HepG2 (cell line): ENCODE results near the gene PCBP1. TPM values are rescaled to one million over a fixed set of nuclear protein-coding genes. Genes with fewer than 3 reads are reported as not detected.

Experiments used
- FOXJ3 ChIP-seq: sonication (generic); formaldehyde crosslinking; IDR thresholded peaks from 2 replicates; pipeline ENCODE4 v1.4.0; 2020; ENCODE audit warnings: missing genetic modification reagents, mild to moderate bottlenecking, borderline replicate concordance
- HNF4G ChIP-seq, 2 experiments: sonication (generic) in 1 of 2; formaldehyde crosslinking in 1 of 2; IDR thresholded peaks; 2 replicates each; pipeline versions ENCODE4 v1.4.0 to v1.6.1; 2011 to 2020; ENCODE audit warnings: borderline replicate concordance in 2 of 2, low read depth in 2 of 2, mild to moderate bottlenecking in 2 of 2, low read length in 1 of 2, missing genetic modification reagents in 1 of 2, moderate library complexity in 1 of 2
- HOXD1 ChIP-seq: sonication (generic); formaldehyde crosslinking; IDR thresholded peaks from 2 replicates; pipeline ENCODE4 v1.5.0; 2020; ENCODE audit warnings: missing genetic modification reagents
- ISL2 ChIP-seq: sonication (generic); formaldehyde crosslinking; IDR thresholded peaks from 2 replicates; pipeline ENCODE4 v1.5.0; 2020; ENCODE audit warnings: missing genetic modification reagents
- KAT8 ChIP-seq: IDR thresholded peaks from 2 replicates; pipeline ENCODE4 v1.6.1; 2016; ENCODE audit warnings: missing genetic modification reagents, missing compliant biosample characterization
- MED1 ChIP-seq: sonication (generic); formaldehyde crosslinking; IDR thresholded peaks from 2 replicates; pipeline ENCODE4 v1.4.0; 2020; ENCODE audit warnings: missing genetic modification reagents
- NRL ChIP-seq: sonication (generic); formaldehyde crosslinking; IDR thresholded peaks from 2 replicates; pipeline ENCODE4 v1.5.0; 2020; ENCODE audit warnings: missing genetic modification reagents, mild to moderate bottlenecking, moderate library complexity, borderline replicate concordance
- ONECUT2 ChIP-seq: sonication (generic); formaldehyde crosslinking; IDR thresholded peaks from 2 replicates; pipeline ENCODE4 v1.4.0; 2020; ENCODE audit warnings: missing genetic modification reagents
- RFX5 ChIP-seq: IDR thresholded peaks from 2 replicates; pipeline ENCODE4 v1.6.1; 2011; ENCODE audit warnings: low read depth, low read length, improper control_type of control experiment
- SAP130 ChIP-seq: IDR thresholded peaks from 2 replicates; pipeline ENCODE4 v1.6.1; 2016; ENCODE audit warnings: low read depth
- SIX4 ChIP-seq: sonication (generic); formaldehyde crosslinking; IDR thresholded peaks from 2 replicates; pipeline ENCODE4 v1.4.0; 2020; ENCODE audit warnings: missing genetic modification reagents
- SOX13 ChIP-seq, 3 experiments: fragments of 450-650 bp in 1 of 3; sonication (generic) in 1 of 3; formaldehyde crosslinking in 1 of 3; IDR thresholded peaks in 2 of 3; conservative IDR thresholded peaks in 1 of 3; 2 replicates each; pipeline versions ENCODE4 v1.5.0 to v1.6.1; 2016 to 2020; ENCODE audit warnings: antibody characterized with exemption in 1 of 3, mild to moderate bottlenecking in 1 of 3, missing compliant biosample characterization in 1 of 3, missing genetic modification reagents in 1 of 3, moderate library complexity in 1 of 3
- SOX5 ChIP-seq: IDR thresholded peaks from 2 replicates; pipeline ENCODE4 v1.6.1; 2016; ENCODE audit warnings: borderline replicate concordance
- SSRP1 ChIP-seq: IDR thresholded peaks from 2 replicates; pipeline ENCODE4 v1.6.1; 2016; ENCODE audit warnings: control low read depth
- YY1 ChIP-seq: IDR thresholded peaks from 2 replicates; pipeline ENCODE4 v1.6.1; 2011; ENCODE audit warnings: low read length, low read depth, moderate library complexity, mild to moderate bottlenecking; ENCODE audit not compliant: insufficient read depth, insufficient replicate concordance
- ZFY ChIP-seq: sonication (generic); formaldehyde crosslinking; IDR thresholded peaks from 2 replicates; pipeline ENCODE4 v1.4.0; 2020; ENCODE audit warnings: missing genetic modification reagents
- ZNF317 ChIP-seq: sonication (generic); formaldehyde crosslinking; IDR thresholded peaks from 2 replicates; pipeline ENCODE4 v1.5.0; 2020; ENCODE audit warnings: mild to moderate bottlenecking, missing genetic modification reagents
- ZNF337 ChIP-seq: sonication (generic); formaldehyde crosslinking; IDR thresholded peaks from 2 replicates; pipeline ENCODE4 v1.5.1; 2020; ENCODE audit warnings: missing genetic modification reagents, low read depth, mild to moderate bottlenecking, borderline replicate concordance
- ZNF530 ChIP-seq: sonication (generic); formaldehyde crosslinking; IDR thresholded peaks from 2 replicates; pipeline ENCODE4 v1.5.0; 2020; ENCODE audit warnings: low read depth, mild to moderate bottlenecking, missing genetic modification reagents
- ZNF7 ChIP-seq: IDR thresholded peaks from 2 replicates; pipeline ENCODE4 v1.6.1; 2016; ENCODE audit warnings: missing biosample characterization, missing genetic modification reagents
- polyA plus RNA-seq, 8 experiments: library from polyadenylated mRNA; depleted of rRNA in 3 of 8; stranded (reverse) in 7 of 8; unstranded in 1 of 8; fragments of >200 nt; fragmentation: Illumina TruSeq in 4 of 8; extraction: Trizol in 4 of 8; gene quantifications; 2 replicates each; pipeline versions ENCODE4 v1.2.1 to v1.2.3, GENCODE V29; 2011 to 2016; ENCODE audit warnings: low read depth in 4 of 8, missing spikeins in 1 of 8, mixed read lengths in 1 of 8; ENCODE audit not compliant: insufficient read depth in 1 of 8
- total RNA-seq, 5 experiments: library from RNA; depleted of rRNA; stranded (reverse); fragments of >200 nt; fragmentation: Illumina TruSeq; extraction: Trizol; gene quantifications; 2 replicates each; pipeline ENCODE4 v1.2.3, GENCODE V29; 2016; ENCODE audit warnings: low read depth in 1 of 5
- TF ChIP-seq, protein P1 (sequence below): sonication (generic); formaldehyde crosslinking; IDR thresholded peaks from 2 replicates; pipeline ENCODE4 v1.8.0; 2022; ENCODE audit warnings: mild to moderate bottlenecking, missing genetic modification reagents; ENCODE audit not compliant: insufficient replicate concordance
- TF ChIP-seq, protein P2 (sequence below): IDR thresholded peaks from 2 replicates; pipeline ENCODE4 v1.6.1; 2018; ENCODE audit warnings: missing genetic modification reagents, mild to moderate bottlenecking, missing compliant biosample characterization
- TF ChIP-seq, protein P3 (sequence below): sonication (generic); formaldehyde crosslinking; IDR thresholded peaks from 2 replicates; pipeline ENCODE4 v1.4.0; 2020; ENCODE audit warnings: low read depth, missing genetic modification reagents

The PCBP1 gene
- total and polyA plus RNA-seq, 2 of the 13 experiments (the other 11 are each of a cell fraction or from before 2014, with no cell fraction given), result 32.0 to 137 TPM

DNA sequence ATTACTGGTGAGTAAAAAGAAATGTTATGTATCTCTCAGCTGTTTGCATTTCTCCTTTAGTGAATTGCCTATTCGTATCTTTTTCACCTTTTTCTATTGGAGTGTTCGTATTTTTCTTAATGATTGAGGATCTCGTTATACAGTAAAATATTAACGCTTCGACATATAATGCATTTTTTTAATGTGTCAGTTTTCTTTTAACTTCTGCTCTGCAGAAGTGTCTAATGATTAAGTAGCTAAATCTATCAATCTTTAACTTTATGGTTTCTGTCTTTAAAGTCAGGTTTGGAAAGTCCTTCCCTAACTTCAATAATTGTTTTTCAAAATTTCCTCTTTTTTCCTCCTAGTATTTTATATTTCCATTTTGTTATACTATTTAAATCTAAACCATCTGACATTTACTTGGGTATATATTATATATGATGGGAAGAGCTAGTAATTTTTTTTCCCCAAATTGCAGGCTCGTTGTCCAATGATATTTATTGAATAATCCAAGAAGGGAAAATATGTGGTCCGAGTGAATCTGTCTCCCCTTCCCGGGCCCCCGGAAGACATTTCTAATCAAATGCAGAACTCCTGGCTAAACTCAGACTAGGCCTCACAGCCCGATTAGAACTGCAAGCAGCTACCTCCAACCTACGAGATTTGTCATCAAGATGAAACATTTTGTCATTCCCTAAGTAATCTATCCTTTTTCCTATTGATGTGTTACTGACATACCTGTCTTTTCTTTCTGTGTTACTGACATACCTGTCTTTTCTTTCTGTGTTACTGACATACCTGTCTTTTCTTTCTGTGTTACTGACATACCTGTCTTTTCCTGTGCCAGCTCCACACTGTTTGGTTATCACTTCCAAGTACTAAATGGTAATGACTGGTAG is 17.2 kb downstream of the PCBP1 start (continued):
- no peak for TF ChIP-seq RFX5
- TF ChIP-seq, protein P1, sequence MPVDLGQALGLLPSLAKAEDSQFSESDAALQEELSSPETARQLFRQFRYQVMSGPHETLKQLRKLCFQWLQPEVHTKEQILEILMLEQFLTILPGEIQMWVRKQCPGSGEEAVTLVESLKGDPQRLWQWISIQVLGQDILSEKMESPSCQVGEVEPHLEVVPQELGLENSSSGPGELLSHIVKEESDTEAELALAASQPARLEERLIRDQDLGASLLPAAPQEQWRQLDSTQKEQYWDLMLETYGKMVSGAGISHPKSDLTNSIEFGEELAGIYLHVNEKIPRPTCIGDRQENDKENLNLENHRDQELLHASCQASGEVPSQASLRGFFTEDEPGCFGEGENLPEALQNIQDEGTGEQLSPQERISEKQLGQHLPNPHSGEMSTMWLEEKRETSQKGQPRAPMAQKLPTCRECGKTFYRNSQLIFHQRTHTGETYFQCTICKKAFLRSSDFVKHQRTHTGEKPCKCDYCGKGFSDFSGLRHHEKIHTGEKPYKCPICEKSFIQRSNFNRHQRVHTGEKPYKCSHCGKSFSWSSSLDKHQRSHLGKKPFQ (CRISPR knock-in tag), result no peak
- TF ChIP-seq SSRP1 (CRISPR knock-in tag), result 0 out of 2 replicates have a peak, but pooled peaks have one; percentile 59
- TF ChIP-seq HOXD1 (CRISPR knock-in tag), result no peak
- peak; percentile 69 for TF ChIP-seq MED1 (CRISPR knock-in tag)
- TF ChIP-seq ZFY (CRISPR knock-in tag), result peak; percentile 97
- TF ChIP-seq ZNF7 (CRISPR knock-in tag), result no peak
- TF ChIP-seq ONECUT2 (CRISPR knock-in tag), result peak; percentile 44; the same call in 1 of the 2 replicates
- TF ChIP-seq ZNF337 (CRISPR knock-in tag), result peak; percentile 62; the same call in 1 of the 2 replicates
- TF ChIP-seq ZNF530 (CRISPR knock-in tag), result no peak
- no peak for TF ChIP-seq FOXJ3 (CRISPR knock-in tag)
- TF ChIP-seq SOX13 (IDR thresholded peaks at IDR 0.05), result no peak
- peak in 1 of 2 experiments; percentile 26; a peak in 1 of 4 replicates for TF ChIP-seq SOX13 (CRISPR knock-in tag; conservative IDR thresholded peaks at IDR 0.05 in 1 of 2, IDR thresholded peaks at IDR 0.05 in 1 of 2)
- TF ChIP-seq ZNF317 (CRISPR knock-in tag), result no peak
- TF ChIP-seq KAT8 (CRISPR knock-in tag), result peak; percentile 94
- TF ChIP-seq, protein P2, sequence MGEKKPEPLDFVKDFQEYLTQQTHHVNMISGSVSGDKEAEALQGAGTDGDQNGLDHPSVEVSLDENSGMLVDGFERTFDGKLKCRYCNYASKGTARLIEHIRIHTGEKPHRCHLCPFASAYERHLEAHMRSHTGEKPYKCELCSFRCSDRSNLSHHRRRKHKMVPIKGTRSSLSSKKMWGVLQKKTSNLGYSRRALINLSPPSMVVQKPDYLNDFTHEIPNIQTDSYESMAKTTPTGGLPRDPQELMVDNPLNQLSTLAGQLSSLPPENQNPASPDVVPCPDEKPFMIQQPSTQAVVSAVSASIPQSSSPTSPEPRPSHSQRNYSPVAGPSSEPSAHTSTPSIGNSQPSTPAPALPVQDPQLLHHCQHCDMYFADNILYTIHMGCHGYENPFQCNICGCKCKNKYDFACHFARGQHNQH (CRISPR knock-in tag), result peak; percentile 66; the same call in 1 of the 2 replicates
- 0 out of 2 replicates have a peak, but pooled peaks have one; percentile 17 for TF ChIP-seq SIX4 (CRISPR knock-in tag)
- no peak for TF ChIP-seq NRL
- TF ChIP-seq HNF4G (IDR thresholded peaks at IDR 0.05; ENCODE audit: borderline replicate concordance, low read depth, low read length), result no peak
- TF ChIP-seq HNF4G (CRISPR knock-in tag; IDR thresholded peaks at IDR 0.05; ENCODE audit: borderline replicate concordance, low read depth), result no peak
- TF ChIP-seq, protein P3, sequence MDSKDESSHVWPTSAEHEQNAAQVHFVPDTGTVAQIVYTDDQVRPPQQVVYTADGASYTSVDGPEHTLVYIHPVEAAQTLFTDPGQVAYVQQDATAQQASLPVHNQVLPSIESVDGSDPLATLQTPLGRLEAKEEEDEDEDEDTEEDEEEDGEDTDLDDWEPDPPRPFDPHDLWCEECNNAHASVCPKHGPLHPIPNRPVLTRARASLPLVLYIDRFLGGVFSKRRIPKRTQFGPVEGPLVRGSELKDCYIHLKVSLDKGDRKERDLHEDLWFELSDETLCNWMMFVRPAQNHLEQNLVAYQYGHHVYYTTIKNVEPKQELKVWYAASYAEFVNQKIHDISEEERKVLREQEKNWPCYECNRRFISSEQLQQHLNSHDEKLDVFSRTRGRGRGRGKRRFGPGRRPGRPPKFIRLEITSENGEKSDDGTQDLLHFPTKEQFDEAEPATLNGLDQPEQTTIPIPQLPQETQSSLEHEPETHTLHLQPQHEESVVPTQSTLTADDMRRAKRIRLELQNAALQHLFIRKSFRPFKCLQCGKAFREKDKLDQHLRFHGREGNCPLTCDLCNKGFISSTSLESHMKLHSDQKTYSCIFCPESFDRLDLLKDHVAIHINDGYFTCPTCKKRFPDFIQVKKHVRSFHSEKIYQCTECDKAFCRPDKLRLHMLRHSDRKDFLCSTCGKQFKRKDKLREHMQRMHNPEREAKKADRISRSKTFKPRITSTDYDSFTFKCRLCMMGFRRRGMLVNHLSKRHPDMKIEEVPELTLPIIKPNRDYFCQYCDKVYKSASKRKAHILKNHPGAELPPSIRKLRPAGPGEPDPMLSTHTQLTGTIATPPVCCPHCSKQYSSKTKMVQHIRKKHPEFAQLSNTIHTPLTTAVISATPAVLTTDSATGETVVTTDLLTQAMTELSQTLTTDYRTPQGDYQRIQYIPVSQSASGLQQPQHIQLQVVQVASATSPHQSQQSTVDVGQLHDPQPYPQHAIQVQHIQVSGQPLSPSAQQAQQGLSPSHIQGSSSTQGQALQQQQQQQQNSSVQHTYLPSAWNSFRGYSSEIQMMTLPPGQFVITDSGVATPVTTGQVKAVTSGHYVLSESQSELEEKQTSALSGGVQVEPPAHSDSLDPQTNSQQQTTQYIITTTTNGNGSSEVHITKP (CRISPR knock-in tag), result no peak
- TF ChIP-seq YY1, result peak; percentile 49
- peak; percentile 50; the same call in 1 of the 2 replicates for TF ChIP-seq ISL2 (CRISPR knock-in tag)
- peak; percentile 68 for TF ChIP-seq SAP130 (CRISPR knock-in tag)
- TF ChIP-seq SOX5 (CRISPR knock-in tag), result 0 out of 2 replicates have a peak, but pooled peaks have one; percentile 27
